Measurements from ENCODE around the gene EAF1. TPM values are rescaled to one million over a fixed set of nuclear protein-coding genes. Genes with fewer than 3 reads are reported as not detected.

The EAF1 gene
- total RNA-seq, 2 donors from 2014 or later = 25.5 to 30.9 TPM

GRCh38 chr3:15452961-15453360, 25.6 kb downstream of the EAF1 start:
- Histone ChIP-seq H3K9me3 (no peaks in the 10 kb centered on the region), H3K27me3 (replicated peaks; ENCODE audit: insufficient read depth) (no peaks in the 10 kb centered on the region), H3K36me3 (no peaks in the 10 kb centered on the region), H3K4me1 (replicated peaks) (no peaks in the 10 kb centered on the region), H3K27ac (no peak overlapping the region), H3K4me3 (no peak overlapping the region)
- TF ChIP-seq POLR2AphosphoS5 (IDR thresholded peaks at IDR 0.05) (no peak), POLR2A (IDR thresholded peaks at IDR 0.05) (no peak), CTCF (IDR thresholded peaks at IDR 0.05) (no peak)
- no peak for DNase-seq (ENCODE audit: low spot score)
- WGBS = 91% methylated on average over 5 of the region's 5 CpGs
- intact Hi-C loops (cut with DNase I) = no loop called here

GRCh38 chr3:15453501-15453900, 26.1 kb downstream of the EAF1 start:
- no peaks in the 10 kb centered on the region for H3K4me1 ChIP-seq (replicated peaks)
- TF ChIP-seq POLR2A (IDR thresholded peaks at IDR 0.05) (no peak), CTCF (IDR thresholded peaks at IDR 0.05) (no peak), POLR2AphosphoS5 (IDR thresholded peaks at IDR 0.05) (no peak)
- DNase-seq (ENCODE audit: low spot score) = no peak
- intact Hi-C loops (cut with DNase I) = no loop called here
- H3K4me3 ChIP-seq = no peak overlapping the region
- WGBS = 87% methylated on average over 8 of the region's 8 CpGs
- no peaks in the 10 kb centered on the region for H3K27me3 ChIP-seq (replicated peaks; ENCODE audit: insufficient read depth)
- no peaks in the 10 kb centered on the region for H3K36me3 ChIP-seq
- H3K27ac ChIP-seq = no peak overlapping the region
- H3K9me3 ChIP-seq = no peaks in the 10 kb centered on the region

GRCh38 chr3:15453991-15454625, 26.7 kb downstream of the EAF1 start:
- Histone ChIP-seq H3K9me3 (no peaks in the 10 kb centered on the region), H3K27ac (no peak overlapping the region), H3K27me3 (replicated peaks; ENCODE audit: insufficient read depth) (no peaks in the 10 kb centered on the region), H3K36me3 (no peaks in the 10 kb centered on the region), H3K4me3 (no peak overlapping the region), H3K4me1 (replicated peaks) (no peaks in the 10 kb centered on the region)
- intact Hi-C loops (cut with DNase I) = no loop called here
- WGBS = 76% methylated on average over 9 of the region's 9 CpGs
- TF ChIP-seq POLR2A (IDR thresholded peaks at IDR 0.05) (no peak), POLR2AphosphoS5 (IDR thresholded peaks at IDR 0.05) (no peak), CTCF (IDR thresholded peaks at IDR 0.05) (no peak)
- no peak for DNase-seq (ENCODE audit: low spot score)

GRCh38 chr3:15454965-15455364, 27.6 kb downstream of the EAF1 start:
- Histone ChIP-seq H3K9me3 (no peaks in the 10 kb centered on the region), H3K27ac (no peak overlapping the region), H3K36me3 (no peaks in the 10 kb centered on the region), H3K4me1 (replicated peaks) (no peaks in the 10 kb centered on the region), H3K27me3 (replicated peaks; ENCODE audit: insufficient read depth) (no peaks in the 10 kb centered on the region), H3K4me3 (no peak overlapping the region)
- intact Hi-C loops (cut with DNase I) = no loop called here
- DNase-seq (ENCODE audit: low spot score) = no peak
- no peak for TF ChIP-seq CTCF (IDR thresholded peaks at IDR 0.05)
- no peak for TF ChIP-seq POLR2AphosphoS5 (IDR thresholded peaks at IDR 0.05)
- TF ChIP-seq POLR2A (IDR thresholded peaks at IDR 0.05) = no peak

GRCh38 chr3:15455756-15456155, 28.4 kb downstream of the EAF1 start:
- Histone ChIP-seq H3K27ac (no peak overlapping the region), H3K4me3 (no peak overlapping the region), H3K36me3 (no peaks in the 10 kb centered on the region), H3K9me3 (no peaks in the 10 kb centered on the region), H3K4me1 (replicated peaks) (no peaks in the 10 kb centered on the region), H3K27me3 (replicated peaks; ENCODE audit: insufficient read depth) (no peaks in the 10 kb centered on the region)
- DNase-seq (ENCODE audit: low spot score) = no peak
- no peak for TF ChIP-seq POLR2AphosphoS5 (IDR thresholded peaks at IDR 0.05)
- TF ChIP-seq POLR2A (IDR thresholded peaks at IDR 0.05) = no peak
- TF ChIP-seq CTCF (IDR thresholded peaks at IDR 0.05) = no peak
- intact Hi-C loops (cut with DNase I) = no loop called here
- 98% methylated on average over 7 of the region's 7 CpGs for WGBS
